Fibroblast of mammary gland (primary cell): ENCODE data around the gene SNX18.

ENCODE experiments used
- DNase-seq: peaks from one replicate; pipeline ENCODE4 v3.0.0-alpha.2; 2010; ENCODE audit warnings: low read depth
- H3K4me3 ChIP-seq: 2 replicates; pipeline ENCODE4 v1.5.1; 2011; ENCODE audit warnings: low read depth, mild to moderate bottlenecking, low read length, moderate library complexity; ENCODE audit not compliant: control insufficient read depth
- TF ChIP-seq, protein P1 (sequence below): conservative IDR thresholded peaks from 2 replicates; pipeline ENCODE4 v1.5.1; 2011; ENCODE audit warnings: low read depth, low read length, inconsistent platforms; ENCODE audit not compliant: control insufficient read depth, insufficient read depth

The SNX18 gene

DNA sequence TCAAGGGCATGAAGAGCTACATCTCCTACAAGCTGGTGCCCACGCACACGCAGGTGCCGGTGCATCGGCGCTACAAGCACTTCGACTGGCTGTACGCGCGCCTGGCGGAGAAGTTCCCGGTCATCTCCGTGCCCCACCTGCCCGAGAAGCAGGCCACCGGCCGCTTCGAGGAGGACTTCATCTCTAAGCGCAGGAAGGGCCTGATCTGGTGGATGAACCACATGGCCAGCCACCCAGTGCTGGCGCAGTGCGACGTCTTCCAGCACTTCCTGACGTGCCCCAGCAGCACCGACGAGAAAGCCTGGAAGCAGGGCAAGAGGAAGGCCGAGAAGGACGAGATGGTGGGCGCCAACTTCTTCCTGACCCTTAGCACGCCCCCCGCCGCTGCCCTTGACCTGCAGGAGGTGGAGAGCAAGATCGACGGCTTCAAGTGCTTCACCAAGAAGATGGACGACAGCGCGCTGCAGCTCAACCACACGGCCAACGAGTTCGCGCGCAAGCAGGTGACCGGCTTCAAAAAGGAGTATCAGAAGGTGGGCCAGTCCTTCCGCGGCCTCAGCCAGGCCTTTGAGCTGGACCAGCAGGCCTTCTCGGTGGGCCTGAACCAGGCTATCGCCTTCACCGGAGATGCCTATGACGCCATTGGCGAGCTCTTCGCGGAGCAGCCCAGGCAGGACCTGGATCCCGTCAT, 1.4 kb downstream of the SNX18 start:
- DNase-seq, result no peak
- H3K4me3 ChIP-seq, result peak overlapping the region; percentile 62
- TF ChIP-seq, protein P1, sequence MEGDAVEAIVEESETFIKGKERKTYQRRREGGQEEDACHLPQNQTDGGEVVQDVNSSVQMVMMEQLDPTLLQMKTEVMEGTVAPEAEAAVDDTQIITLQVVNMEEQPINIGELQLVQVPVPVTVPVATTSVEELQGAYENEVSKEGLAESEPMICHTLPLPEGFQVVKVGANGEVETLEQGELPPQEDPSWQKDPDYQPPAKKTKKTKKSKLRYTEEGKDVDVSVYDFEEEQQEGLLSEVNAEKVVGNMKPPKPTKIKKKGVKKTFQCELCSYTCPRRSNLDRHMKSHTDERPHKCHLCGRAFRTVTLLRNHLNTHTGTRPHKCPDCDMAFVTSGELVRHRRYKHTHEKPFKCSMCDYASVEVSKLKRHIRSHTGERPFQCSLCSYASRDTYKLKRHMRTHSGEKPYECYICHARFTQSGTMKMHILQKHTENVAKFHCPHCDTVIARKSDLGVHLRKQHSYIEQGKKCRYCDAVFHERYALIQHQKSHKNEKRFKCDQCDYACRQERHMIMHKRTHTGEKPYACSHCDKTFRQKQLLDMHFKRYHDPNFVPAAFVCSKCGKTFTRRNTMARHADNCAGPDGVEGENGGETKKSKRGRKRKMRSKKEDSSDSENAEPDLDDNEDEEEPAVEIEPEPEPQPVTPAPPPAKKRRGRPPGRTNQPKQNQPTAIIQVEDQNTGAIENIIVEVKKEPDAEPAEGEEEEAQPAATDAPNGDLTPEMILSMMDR, result no peak

GRCh38 chr5:54519509-54519876, 1.9 kb downstream of the SNX18 start:
- TF ChIP-seq, protein P1, result no peak
- H3K4me3 ChIP-seq, result peak overlapping the region; percentile 62
- no peak for DNase-seq

- TF ChIP-seq, protein P1, result no peak
- peak; percentile 45 for DNase-seq
- peak overlapping the region; percentile 62 for H3K4me3 ChIP-seq
These were observed 2.9 kb downstream of the SNX18 start for GRCh38 chr5:54520438-54520846.

GRCh38 chr5:54520940-54521339, 3.4 kb downstream of the SNX18 start:
- no peak for DNase-seq
- TF ChIP-seq, protein P1, result no peak
- H3K4me3 ChIP-seq, result peak overlapping the region; percentile 62

DNA sequence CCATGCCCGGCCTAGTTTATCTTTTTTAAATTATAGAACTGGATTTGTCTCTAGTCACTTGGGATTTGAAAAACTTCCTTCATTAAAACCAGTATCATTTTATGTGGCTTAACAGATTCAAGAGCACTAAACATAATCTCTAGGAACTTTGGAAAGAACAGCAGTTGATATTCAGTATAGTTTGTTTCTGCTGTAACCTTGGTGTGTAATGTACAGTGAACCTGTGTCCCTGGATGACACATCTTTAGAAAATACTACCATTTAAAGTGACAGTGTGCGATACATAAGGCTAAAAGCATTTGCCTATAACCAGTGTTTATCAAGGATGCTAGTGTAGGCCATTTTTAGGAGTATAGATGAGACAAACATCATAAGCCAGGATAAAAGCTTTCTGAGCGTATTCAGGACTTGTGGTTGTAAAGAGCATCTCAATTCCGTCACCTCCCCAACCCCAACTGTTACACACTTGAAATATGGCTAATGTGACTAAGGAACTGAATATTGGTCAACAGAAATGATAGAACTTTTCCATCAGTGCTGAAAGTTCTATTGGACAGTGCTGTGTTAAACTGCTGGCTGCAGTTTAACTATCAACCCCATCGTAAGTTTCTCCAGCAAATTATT, 4.4 kb downstream of the SNX18 start:
- H3K4me3 ChIP-seq, result no peak overlapping the region
- TF ChIP-seq, protein P1, result no peak

DNA sequence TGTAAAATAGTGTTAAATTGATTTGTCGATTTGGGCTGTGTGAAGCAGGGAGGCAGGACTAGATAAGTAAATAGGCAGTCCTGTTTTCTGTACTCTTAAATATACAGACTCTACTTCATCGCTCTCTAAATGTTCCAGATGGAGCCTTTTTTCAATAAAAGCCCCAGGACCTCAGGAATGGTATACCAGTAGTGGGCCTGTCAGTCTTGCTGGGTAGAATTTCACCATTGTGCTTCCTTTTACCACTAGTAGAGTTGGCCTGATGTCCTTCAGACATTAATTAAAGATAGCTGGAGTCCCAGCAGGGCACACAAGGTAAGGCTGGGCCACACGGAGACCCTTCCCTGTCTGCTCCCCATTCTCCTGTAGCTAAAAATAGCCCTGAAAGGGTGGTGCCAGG, 6.0 kb downstream of the SNX18 start:
- TF ChIP-seq, protein P1, result no peak
- DNase-seq, result no peak
- H3K4me3 ChIP-seq, result no peak overlapping the region

More for the DNA sequence above, 4.4 kb downstream of the SNX18 start:
- no peak for DNase-seq

DNA sequence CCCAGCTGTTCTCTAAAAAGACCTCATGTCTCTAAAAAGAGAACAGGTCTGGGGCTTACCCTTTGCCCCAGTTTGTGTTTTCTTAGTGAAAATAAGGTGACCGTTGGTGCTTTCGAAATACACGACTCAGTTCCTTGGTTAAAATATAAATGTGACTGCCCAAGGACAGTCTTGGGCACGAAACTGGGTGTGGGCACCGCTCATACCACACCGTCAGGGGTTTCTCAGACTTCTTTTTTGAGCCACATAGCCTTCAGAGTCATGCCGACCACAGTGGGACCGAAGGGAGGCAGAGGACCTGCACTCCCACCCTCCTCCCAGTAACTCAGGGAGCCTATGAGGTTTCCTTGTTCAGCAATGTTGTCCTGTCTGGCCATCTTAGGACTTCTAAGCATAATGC, 6.5 kb downstream of the SNX18 start:
- no peak for DNase-seq

More for the DNA sequence above, 6.5 kb downstream of the SNX18 start:
- H3K4me3 ChIP-seq, result no peak overlapping the region
- TF ChIP-seq, protein P1, result no peak
